ENCODE data around the gene CAMK2D. TPM values are rescaled to one million over a fixed set of nuclear protein-coding genes. Genes with fewer than 3 reads are reported as not detected.
A peak's percentile ranks its signal among the peaks of the same experiment; 100 is the strongest.

CAMK2D gene
- total RNA-seq, 1 donor from 2014 or later = 41.3 TPM

DNA sequence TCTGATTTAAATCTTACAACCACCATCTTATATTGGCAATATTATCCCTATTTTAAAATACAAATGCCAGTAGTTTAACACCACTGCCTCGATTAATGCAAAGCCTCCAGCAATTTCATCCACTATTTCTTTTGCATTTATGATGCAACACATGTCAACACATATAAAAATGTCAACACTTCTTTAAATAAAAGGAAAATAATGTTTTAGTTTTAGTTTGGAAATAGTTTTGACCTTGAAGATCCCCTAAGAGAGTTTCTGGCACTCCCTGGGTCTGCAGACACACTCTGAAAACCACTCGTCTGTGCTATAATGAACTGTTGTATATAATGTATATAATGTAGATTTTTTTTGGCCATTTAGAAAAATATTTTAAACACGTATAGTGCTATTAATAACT, 99.0 kb downstream of the CAMK2D start:
- no peak for DNase-seq (ENCODE audit: low spot score)
- intact Hi-C loops (cut with DNase I) = no loop called here
- no peak for ATAC-seq

DNA sequence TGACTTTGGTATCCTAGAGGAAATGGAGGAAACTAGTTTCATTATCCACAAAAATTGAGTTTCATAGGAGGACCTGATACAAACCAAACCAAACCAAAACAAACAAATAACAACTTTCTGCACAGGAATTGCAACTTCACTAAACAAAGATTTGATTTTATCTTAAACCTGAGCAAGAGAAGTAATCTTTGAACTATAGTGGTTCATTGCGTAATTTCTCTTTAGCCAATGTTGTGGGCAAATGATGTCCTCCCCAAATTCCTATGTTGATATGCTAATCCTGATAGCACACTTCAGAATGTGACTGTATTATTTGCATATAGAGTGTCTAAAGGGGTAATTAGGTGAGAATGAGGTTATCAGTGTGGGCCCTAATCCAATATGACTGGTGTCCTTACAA, 102.4 kb downstream of the CAMK2D start:
- DNase-seq (ENCODE audit: low spot score) (no peak), ATAC-seq (no peak)
- intact Hi-C loops (cut with DNase I) = no loop called here

DNA sequence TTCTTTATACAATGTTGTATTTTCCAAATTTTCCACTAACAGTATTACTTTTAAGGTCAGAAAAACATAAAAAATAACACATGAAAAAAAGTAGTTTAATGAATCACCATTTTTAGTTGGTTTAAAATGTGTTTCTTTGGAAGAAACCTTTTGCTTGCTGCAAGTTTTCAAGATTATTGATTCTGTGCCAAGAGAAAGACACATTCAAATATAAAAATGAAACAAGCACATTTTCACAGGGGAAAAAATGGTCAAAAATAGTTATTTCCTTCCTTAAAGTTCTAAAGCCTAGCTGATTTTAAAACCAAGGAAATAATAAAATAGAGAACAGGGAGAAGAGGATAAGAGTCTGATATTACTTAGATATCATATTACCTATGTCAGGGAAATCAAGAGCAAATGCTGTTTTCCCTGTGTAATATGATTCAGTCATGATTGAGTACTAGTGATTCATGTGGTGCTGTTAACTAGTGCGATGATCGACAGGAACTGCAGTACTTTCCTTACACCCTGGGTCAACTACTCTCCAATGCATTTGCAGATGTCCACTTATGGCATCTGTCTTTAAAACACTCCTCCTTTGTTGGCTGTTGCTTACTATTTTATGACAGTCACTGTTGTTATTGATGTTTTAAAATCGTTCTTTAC, 103.8 kb downstream of the CAMK2D start:
- DNase-seq (ENCODE audit: low spot score) (no peak), ATAC-seq (peak; percentile 49)
- intact Hi-C loops (cut with DNase I) = no loop called here

DNA sequence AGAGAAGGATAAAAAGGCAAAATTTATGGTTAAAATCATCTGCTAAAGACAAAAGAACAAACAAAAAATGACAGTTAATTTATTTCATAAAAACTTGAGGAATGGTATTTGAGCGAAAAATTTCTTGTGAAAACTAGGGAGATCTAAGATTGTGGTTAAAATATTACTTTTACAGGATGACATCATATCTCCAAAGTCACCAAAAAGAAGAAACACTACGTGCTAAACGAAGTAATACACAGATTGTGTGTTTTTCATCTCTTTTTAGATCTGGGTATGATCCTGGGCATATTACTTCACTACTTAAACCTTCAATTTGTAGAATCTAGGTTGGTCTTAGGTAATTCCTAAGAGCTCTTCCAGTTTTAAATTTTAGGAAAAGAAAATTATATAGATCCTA, 107.7 kb downstream of the CAMK2D start:
- intact Hi-C loops (cut with DNase I) = no loop called here
- DNase-seq (ENCODE audit: low spot score) = no peak
- ATAC-seq = no peak

DNA sequence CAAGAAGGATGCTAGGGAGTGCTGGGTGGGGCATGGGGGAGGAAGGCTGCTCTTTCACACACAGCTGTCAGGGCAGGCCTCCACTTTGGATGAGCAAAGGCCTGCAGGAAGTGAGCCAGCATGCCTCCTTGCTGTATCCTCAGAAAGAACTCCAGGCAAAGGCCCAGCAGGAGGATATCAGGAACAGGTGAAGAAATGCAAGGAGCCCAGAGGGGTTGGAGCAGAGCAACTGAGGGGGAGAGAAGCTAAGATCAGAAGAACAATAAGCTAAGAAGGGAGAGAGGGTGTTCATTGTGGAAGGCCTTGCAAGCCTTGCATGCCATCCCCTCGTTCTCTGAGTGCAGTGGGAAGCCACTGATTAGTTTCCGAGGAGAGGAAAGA, 115.1 kb downstream of the CAMK2D start:
- ATAC-seq = no peak
- no peak for DNase-seq (ENCODE audit: low spot score)
- intact Hi-C loops (cut with DNase I) = no loop called here

DNA sequence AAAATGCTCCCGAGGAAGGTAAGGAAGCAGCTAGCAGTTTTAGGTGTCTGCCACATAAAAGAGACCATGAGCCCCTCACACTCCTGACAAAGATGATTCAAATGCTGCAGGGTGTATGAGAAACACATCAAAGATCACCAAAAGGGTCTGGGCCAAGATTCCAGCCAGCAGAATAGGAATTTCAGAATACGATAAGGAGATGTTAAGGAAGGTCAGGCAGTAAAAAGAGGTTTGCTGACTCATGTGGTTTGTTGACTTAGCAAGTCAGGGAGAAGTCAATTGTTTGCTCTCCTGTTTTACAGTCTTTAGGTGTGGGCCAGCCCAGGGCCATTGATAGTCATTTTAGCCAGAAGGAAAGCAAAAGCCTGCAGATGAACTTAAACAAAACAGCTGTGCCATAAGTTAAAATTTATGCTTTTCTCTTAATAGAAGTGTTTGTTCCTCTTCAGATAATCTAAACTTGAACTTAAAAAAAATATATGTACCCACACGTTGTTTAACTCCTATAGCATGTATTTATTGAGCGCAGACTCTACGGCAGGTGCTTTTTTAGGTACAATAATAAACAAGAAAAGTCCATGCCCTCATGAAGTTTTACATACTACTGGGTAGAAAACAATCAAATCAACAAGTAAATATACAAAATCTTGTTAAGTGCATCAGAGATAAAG, 115.6 kb downstream of the CAMK2D start:
- no peak for ATAC-seq
- intact Hi-C loops (cut with DNase I) = no loop called here
- no peak for DNase-seq (ENCODE audit: low spot score)

DNA sequence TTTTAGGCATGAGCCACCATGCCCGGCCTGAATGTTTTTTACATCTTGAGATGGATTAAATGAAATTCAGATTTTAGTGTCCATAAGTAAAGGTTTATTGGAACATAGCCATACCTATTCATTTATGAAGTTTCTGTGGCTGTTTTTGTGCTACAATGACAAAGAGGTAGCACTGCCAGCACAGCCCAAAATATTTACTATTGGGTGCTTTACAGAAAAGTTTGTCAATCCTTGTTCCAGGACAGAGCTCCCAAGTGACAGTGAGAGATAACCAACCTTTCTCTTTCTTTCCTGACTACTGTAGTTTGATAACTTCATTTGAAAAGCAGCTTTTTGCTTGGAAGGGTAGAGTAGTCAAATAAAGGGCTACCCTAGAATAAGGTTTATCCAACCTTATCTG, 116.2 kb downstream of the CAMK2D start:
- ATAC-seq (no peak), DNase-seq (ENCODE audit: low spot score) (no peak)
- intact Hi-C loops (cut with DNase I) = no loop called here

DNA sequence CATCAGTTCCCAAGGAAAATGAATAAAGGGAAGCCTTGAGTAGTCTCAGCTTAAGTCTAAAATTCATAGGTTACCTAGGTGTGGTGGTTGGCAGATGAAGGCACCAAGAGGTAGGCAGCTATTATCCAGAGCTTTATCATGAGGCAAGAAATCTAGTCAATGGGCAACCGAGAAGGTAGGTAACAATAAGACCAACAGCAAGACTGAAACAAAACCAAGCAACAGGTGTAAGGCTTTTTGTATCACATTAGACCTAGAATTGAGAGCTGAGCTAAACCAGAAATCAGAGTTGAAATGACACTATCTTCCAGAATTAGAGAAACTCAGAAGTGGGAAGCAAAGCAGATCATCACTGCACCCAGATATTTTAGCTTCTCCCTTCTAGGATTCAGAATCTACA, 117.1 kb downstream of the CAMK2D start:
- DNase-seq (ENCODE audit: low spot score) (no peak), ATAC-seq (no peak)
- intact Hi-C loops (cut with DNase I) = no loop called here

DNA sequence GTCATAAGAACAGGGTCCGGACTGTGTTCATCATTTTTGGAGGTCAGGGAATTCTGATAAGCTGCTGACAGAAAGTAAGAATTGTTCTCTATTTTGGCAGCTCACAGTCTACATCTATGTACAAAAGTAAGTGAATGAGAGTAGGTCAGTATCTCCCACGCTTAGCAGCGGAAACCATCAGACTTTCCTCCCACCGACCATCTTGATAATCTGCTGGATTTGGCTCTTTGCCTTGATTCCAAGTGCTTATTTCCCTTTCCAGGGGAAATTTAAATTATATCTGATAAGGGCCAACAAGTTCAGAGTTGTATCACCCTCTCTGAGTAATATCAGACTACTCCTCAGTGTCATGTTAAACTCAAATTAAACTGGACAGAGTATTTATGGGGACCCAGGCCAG, 118.0 kb downstream of the CAMK2D start:
- DNase-seq (ENCODE audit: low spot score) = no peak
- intact Hi-C loops (cut with DNase I) = no loop called here
- ATAC-seq = no peak

DNA sequence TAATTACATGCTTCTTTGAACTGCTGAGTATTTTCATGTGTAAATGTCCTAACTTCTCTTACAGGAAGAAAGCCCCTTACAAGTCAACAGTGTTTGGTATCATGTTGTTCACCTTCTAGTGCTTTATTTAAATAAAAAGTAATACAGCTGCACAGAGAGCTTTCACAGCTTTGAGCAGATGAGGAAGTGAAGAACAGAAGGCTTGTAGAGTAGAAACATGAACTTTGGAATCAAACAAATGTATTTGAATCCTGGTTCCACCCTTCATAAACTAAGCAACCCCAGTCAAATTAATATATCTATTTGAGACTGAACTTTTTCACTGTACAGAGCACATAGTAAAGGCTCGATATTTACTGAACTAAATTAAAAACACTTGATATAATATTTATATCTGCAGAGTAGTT, 120.5 kb downstream of the CAMK2D start:
- DNase-seq (ENCODE audit: low spot score) (no peak), ATAC-seq (no peak)
- intact Hi-C loops (cut with DNase I) = no loop called here

DNA sequence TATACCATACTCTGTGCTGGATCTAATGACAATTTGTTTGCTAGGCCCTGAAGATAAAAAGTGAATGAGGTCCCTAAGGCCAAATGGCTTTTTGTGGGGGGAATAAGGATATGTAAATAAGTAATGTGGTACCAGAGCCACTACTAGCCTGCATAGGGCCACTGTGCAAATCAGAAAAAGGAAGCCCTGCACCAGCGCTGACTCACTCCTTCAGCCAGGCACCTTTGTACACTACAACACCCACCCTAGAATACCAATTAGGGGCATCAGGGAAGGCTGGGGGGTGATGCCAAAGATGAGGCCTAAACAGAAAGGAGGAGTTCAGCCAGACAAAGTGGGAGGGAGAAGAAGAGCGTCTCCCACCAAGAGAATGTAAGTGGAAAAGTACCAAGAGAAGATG, 122.2 kb downstream of the CAMK2D start:
- no peak for ATAC-seq
- DNase-seq (ENCODE audit: low spot score) = no peak
- intact Hi-C loops (cut with DNase I) = no loop called here

DNA sequence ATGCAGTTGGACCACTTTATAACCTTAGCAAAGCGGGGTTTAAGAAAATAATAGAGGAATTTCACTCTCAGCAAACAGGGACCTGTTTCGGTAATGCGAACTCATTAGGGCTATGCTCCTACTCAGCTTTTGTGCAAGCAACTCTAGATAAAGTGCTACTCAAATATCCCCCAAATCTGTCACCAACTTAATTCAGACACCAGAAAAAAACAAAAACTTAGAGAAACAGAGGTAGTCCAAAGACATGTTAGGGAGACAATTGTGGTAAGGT, 123.0 kb downstream of the CAMK2D start:
- DNase-seq (ENCODE audit: low spot score) (no peak), ATAC-seq (no peak)
- intact Hi-C loops (cut with DNase I) = no loop called here

DNA sequence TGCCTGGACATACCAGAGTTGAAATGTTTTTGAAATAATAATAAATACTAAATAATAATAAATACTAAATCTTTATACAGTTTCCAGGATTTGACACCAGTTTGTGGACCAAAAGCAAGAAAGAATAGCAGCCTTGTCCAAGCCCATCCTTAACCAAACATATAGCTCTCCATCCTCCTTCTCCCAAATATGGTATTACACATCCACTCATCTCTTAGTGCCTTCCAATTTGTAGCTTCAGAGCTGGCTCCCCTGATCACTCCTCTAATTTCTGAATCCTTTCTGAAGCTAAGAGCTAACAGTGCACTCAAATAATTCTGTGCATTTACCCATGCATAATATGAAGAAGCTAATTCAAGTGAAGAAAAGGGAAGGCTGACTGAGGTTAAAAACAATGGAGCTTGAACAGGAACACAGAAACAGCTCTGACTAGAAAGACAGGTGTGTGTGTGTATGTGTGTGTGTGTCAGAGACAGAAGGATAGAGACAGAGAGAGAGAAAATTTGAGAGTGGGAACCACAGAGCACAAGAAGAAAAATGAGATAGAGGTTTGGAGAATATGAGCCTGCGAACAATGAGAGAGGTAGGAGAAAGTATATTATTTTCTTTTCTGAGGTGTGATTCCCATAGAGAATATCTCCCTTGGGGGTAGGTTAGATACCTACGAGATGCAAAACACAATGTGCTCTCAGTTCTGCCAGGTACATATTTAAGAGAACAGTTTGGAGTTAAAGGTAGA, 123.5 kb downstream of the CAMK2D start:
- intact Hi-C loops (cut with DNase I) = no loop called here
- DNase-seq (ENCODE audit: low spot score) (no peak), ATAC-seq (no peak)

DNA sequence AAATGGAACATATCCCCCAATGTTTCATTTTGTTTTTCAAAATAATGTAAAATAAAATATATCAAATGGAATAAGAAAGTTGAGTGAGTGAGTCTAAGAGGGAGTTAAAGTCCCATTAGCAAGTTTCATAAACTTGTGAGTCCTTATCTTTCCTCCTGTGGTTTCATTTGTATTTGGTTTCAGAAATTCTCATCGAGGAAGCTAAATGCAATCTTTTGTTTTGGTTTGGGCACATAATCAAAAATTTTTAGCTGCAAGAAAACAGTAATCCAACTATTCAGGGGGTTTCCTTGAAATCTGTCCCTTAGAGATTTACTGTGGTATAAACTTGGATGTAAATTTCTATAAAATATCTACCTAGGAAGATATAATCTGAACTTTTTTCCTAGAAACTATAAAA, 124.2 kb downstream of the CAMK2D start:
- intact Hi-C loops (cut with DNase I) = no loop called here
- no peak for ATAC-seq
- DNase-seq (ENCODE audit: low spot score) = no peak

DNA sequence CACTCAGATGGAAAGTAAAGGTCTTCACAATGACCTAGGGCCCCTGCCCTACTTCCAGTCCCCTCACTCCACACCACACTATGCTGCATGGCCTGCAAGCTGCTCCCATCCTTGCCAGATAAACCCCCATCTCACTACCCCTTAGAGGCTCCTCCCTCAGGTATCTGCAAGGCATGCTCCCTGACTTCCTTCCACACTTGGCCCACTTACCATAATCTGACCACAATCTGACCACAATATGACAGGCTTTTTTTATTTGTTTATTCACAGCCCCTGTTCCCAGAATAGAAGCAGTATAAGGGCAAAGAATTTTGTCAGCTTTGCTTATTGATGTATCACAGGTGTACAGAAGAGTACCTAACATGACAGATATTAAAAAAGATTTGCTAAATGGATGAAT, 124.7 kb downstream of the CAMK2D start:
- ATAC-seq = no peak
- no peak for DNase-seq (ENCODE audit: low spot score)
- intact Hi-C loops (cut with DNase I) = no loop called here

DNA sequence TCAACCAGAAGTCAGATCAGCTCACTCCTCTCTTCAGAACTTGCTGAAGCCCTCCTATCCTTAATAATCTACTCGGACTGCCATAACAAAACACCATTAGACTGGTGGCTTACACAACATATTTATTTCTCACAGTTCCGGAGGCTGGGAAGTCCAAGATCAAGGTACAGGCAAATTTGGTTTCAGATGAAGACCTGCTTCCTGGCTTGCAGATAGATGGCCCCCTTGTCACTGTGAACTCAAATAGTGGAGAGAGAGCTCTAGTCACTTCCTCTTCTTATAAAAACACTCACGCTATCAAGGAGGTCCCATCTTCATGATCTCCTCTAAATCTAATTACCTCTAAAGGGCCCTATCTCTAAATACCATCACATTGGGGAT, 125.1 kb downstream of the CAMK2D start:
- intact Hi-C loops (cut with DNase I) = no loop called here
- DNase-seq (ENCODE audit: low spot score) (no peak), ATAC-seq (peak; percentile 38)

DNA sequence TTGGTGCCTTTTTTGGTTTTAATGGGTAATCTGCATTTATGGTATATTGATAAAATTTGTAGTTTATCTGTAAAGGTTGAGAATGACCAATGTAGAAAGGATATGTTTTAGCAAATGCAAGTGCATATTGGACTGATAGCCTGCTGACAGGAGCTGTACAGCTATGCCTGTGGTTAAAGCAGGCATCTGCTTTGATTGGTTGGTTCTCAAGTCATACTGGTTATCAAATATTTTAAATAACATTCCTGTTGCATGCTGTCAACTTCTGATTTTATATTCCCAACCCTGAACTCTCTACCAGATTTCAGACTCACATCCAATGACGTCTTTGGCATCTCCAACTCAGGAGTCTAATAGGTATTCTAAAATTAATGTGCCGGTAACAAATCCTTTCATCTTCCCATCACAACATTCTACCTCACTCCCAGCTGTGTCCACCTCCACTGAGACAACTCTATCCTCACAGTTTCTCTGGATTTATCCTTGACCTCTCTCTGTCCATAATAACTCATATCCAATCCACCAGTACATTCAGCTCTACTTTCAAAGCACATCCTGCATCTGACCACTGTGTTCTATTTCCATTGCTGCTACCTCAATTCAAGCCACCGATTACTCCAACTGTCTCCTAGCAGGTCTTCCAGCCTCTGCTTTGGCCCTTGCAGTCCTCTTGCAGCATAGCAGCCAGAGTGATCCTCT, 125.7 kb downstream of the CAMK2D start:
- no peak for ATAC-seq
- DNase-seq (ENCODE audit: low spot score) = no peak
- intact Hi-C loops (cut with DNase I) = no loop called here

DNA sequence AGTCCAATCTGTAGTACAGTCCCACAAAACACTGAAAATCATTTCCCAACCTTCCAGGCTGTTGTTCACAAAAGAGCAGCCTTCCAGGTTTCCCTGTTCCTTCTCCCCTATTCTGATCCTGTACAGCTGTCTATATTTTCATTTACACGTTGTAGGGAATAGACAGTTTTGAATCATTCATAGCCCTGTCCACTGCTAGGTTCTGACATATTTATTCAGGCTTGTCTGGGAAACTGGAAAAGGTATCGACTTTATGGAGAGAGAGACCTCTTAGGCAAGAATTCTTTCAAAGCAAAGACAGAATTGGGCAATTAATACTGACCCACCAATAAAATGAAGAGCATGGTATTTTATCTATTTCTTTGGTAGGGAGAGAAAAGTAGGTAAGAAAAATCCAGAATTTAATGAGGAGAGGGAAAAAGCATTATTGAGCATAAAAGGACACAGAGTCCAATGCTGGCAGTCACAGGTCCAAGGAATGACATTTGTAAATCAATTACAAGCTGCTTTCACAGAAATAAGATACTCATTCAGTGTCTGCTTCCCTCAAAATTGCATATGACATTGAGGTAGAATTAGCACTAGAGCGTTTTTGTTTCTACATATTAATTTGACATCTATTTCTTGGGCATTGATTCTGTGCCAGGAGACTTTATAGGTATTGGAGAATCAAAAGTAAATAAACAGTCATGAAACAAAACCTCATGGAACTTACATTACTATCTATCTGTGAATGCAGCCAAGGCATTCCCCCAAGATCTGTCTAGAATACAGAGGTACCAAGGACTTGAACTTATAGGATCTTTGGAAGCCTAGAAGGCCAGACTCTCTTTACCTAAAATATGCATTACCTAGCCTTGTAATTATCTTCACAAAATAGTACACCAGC, 127.2 kb downstream of the CAMK2D start:
- intact Hi-C loops (cut with DNase I) = no loop called here
- no peak for ATAC-seq

DNA sequence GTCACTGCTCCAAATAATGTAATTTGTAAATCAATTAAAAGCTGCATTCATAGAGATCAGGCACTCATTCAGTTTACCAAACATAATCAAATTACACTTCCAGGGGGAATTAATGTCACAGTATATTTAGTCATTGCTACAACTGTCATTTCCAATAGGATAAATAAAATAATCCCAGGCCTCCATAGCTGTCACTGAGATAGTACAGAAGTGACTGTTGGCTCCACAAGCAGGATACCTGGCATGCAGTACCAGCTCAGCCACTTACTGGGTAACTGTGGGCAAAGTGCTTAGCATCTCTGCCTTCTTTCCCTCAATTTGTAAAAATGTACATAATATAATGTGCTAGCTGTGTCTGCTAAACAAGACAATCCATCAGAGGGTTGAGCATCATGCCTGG, 128.1 kb downstream of the CAMK2D start:
- DNase-seq (ENCODE audit: low spot score) = no peak
- ATAC-seq = no peak
- intact Hi-C loops (cut with DNase I) = no loop called here

More for the DNA sequence above, 127.2 kb downstream of the CAMK2D start:
- DNase-seq (ENCODE audit: low spot score) = no peak
